Tibial nerve (tissue), 4 donors: ENCODE data around the gene ARHGAP26.

Source experiments
- CTCF ChIP-seq, 5 experiments: fragments of 200-600 bp in 3 of 5; fragments of 450-650 bp in 2 of 5; sonication (generic) in 3 of 5; IDR thresholded peaks; one replicate each; pipeline ENCODE4 v1.5.1; 2016 to 2019; ENCODE audit warnings: antibody characterized with exemption in 5 of 5, mild to moderate bottlenecking in 3 of 5, moderate library complexity in 2 of 5
- EP300 ChIP-seq, 2 donors: sonication (generic); formaldehyde crosslinking; IDR thresholded peaks; one replicate each; pipeline ENCODE4 v1.6.1; 2017; ENCODE audit warnings: antibody characterized with exemption in 2 of 2, mild to moderate bottlenecking in 1 of 2
- POLR2A ChIP-seq, 2 donors: fragments of 450-650 bp; IDR thresholded peaks; one replicate each; pipeline ENCODE4 v1.6.1; 2017; ENCODE audit warnings: antibody characterized with exemption in 2 of 2, mild to moderate bottlenecking in 2 of 2, moderate library complexity in 2 of 2

DNA sequence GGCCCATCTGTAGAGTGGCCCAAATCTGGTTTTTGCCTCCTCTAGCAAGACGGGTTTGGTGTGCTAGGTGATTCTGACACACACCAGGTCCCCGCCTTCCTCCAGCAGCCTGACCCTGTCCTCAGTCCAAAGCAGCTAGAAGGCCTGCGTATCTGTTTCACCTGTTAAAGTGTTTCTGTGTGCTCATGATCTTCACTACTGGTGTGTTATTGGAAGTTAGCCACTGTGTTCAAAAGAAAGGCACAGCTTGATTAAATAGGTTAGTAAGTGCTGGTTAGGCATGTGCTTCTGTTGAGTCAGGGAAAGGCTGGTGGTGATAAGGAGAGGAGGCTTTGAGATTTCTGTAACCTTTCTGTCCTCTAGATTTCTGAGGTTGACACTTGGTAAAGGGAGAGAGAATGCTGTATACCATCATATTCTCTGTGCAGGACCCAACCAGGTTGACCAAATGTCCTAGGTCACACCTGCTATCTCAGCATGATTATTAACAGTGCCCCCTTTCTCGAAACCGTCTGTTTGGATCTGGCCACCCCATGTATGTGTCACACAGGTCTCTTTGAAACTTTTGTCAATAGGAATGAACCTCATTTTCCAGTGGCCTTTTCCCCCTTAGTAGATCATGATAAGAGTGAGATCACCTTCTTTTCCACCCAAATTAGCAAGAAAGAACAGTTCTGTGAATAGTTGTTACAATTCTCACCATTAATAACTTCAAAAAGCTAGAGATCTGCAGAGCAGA, 58.8 kb downstream of the ARHGAP26 start:
- TF ChIP-seq CTCF (IDR thresholded peaks at IDR 0.05), result no peak
- TF ChIP-seq POLR2A (IDR thresholded peaks at IDR 0.05), result no peak
- TF ChIP-seq EP300 (IDR thresholded peaks at IDR 0.05), result no peak
